ENCODE results near the gene TTC38. TPM values are rescaled to one million over a fixed set of nuclear protein-coding genes. Genes with fewer than 3 reads are reported as not detected.

Gene TTC38
- total RNA-seq, 1 donor from 2014 or later: 47.3 TPM

GRCh38 chr22:46272762-46273431 is 5.1 kb downstream of the TTC38 start:
- H3K9me3 Mint-ChIP-seq (ENCODE audit: low read depth): no peaks in the 10 kb centered on the region
- H3K4me3 Mint-ChIP-seq (ENCODE audit: low read depth): no peak overlapping the region
- TF ChIP-seq CTCF (IDR thresholded peaks at IDR 0.05; ENCODE audit: unreplicated experiment): no peak
- H3K27ac Mint-ChIP-seq: no peak overlapping the region
- H3K36me3 Mint-ChIP-seq (ENCODE audit: insufficient read depth): peaks cover 16% of the 10 kb centered on the region
- no peaks in the 10 kb centered on the region for H3K27me3 Mint-ChIP-seq
- no peak for DNase-seq (ENCODE audit: low spot score, unreplicated experiment)
- peaks cover 6% of the 10 kb centered on the region for H3K4me1 Mint-ChIP-seq (ENCODE audit: low read depth)

- Mint-ChIP-seq H3K9me3 (ENCODE audit: low read depth) (no peaks in the 10 kb centered on the region), H3K36me3 (ENCODE audit: insufficient read depth) (peaks cover 19% of the 10 kb centered on the region), H3K4me3 (ENCODE audit: low read depth) (no peak overlapping the region), H3K4me1 (ENCODE audit: low read depth) (peaks cover 2% of the 10 kb centered on the region), H3K27me3 (no peaks in the 10 kb centered on the region), H3K27ac (no peak overlapping the region)
- no peak for DNase-seq (ENCODE audit: low spot score, unreplicated experiment)
- TF ChIP-seq CTCF (IDR thresholded peaks at IDR 0.05; ENCODE audit: unreplicated experiment): no peak
Measured at GRCh38 chr22:46273432-46274148, 5.8 kb downstream of the TTC38 start.

GRCh38 chr22:46274381-46274780 is 6.6 kb downstream of the TTC38 start:
- H3K27me3 Mint-ChIP-seq: no peaks in the 10 kb centered on the region
- H3K4me1 Mint-ChIP-seq (ENCODE audit: low read depth): peaks cover 2% of the 10 kb centered on the region
- no peak overlapping the region for H3K4me3 Mint-ChIP-seq (ENCODE audit: low read depth)
- H3K36me3 Mint-ChIP-seq (ENCODE audit: insufficient read depth): peaks cover 19% of the 10 kb centered on the region
- no peaks in the 10 kb centered on the region for H3K9me3 Mint-ChIP-seq (ENCODE audit: low read depth)
- TF ChIP-seq CTCF (IDR thresholded peaks at IDR 0.05; ENCODE audit: unreplicated experiment): no peak
- DNase-seq (ENCODE audit: low spot score, unreplicated experiment): no peak
- no peak overlapping the region for H3K27ac Mint-ChIP-seq

- H3K9me3 Mint-ChIP-seq (ENCODE audit: low read depth): no peaks in the 10 kb centered on the region
- peak overlapping the region; percentile 59 for H3K27ac Mint-ChIP-seq
- no peak for DNase-seq (ENCODE audit: low spot score, unreplicated experiment)
- no peaks in the 10 kb centered on the region for H3K4me1 Mint-ChIP-seq (ENCODE audit: low read depth)
- H3K4me3 Mint-ChIP-seq (ENCODE audit: low read depth): no peak overlapping the region
- no peak for TF ChIP-seq CTCF (IDR thresholded peaks at IDR 0.05; ENCODE audit: unreplicated experiment)
- peaks cover 19% of the 10 kb centered on the region for H3K36me3 Mint-ChIP-seq (ENCODE audit: insufficient read depth)
- H3K27me3 Mint-ChIP-seq: no peaks in the 10 kb centered on the region
Measured at GRCh38 chr22:46275455-46276122, 7.8 kb downstream of the TTC38 start.

GRCh38 chr22:46276563-46276962 is 8.8 kb downstream of the TTC38 start:
- TF ChIP-seq CTCF (IDR thresholded peaks at IDR 0.05; ENCODE audit: unreplicated experiment): no peak
- Mint-ChIP-seq H3K4me3 (ENCODE audit: low read depth) (no peak overlapping the region), H3K9me3 (ENCODE audit: low read depth) (no peaks in the 10 kb centered on the region), H3K27ac (no peak overlapping the region), H3K36me3 (ENCODE audit: insufficient read depth) (peaks cover 20% of the 10 kb centered on the region), H3K4me1 (ENCODE audit: low read depth) (no peaks in the 10 kb centered on the region), H3K27me3 (no peaks in the 10 kb centered on the region)
- no peak for DNase-seq (ENCODE audit: low spot score, unreplicated experiment)

Measured in progenitor cell of endocrine pancreas (in vitro differentiated cells).